Brain pericyte (primary cell): ENCODE results near the gene TRAM2.

Source experiments
- DNase-seq: peaks from one replicate; pipeline ENCODE4 v3.0.0-alpha.2; 2012; ENCODE audit warnings: low read depth, low spot score

Gene TRAM2, protein sequence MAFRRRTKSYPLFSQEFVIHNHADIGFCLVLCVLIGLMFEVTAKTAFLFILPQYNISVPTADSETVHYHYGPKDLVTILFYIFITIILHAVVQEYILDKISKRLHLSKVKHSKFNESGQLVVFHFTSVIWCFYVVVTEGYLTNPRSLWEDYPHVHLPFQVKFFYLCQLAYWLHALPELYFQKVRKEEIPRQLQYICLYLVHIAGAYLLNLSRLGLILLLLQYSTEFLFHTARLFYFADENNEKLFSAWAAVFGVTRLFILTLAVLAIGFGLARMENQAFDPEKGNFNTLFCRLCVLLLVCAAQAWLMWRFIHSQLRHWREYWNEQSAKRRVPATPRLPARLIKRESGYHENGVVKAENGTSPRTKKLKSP

DNA sequence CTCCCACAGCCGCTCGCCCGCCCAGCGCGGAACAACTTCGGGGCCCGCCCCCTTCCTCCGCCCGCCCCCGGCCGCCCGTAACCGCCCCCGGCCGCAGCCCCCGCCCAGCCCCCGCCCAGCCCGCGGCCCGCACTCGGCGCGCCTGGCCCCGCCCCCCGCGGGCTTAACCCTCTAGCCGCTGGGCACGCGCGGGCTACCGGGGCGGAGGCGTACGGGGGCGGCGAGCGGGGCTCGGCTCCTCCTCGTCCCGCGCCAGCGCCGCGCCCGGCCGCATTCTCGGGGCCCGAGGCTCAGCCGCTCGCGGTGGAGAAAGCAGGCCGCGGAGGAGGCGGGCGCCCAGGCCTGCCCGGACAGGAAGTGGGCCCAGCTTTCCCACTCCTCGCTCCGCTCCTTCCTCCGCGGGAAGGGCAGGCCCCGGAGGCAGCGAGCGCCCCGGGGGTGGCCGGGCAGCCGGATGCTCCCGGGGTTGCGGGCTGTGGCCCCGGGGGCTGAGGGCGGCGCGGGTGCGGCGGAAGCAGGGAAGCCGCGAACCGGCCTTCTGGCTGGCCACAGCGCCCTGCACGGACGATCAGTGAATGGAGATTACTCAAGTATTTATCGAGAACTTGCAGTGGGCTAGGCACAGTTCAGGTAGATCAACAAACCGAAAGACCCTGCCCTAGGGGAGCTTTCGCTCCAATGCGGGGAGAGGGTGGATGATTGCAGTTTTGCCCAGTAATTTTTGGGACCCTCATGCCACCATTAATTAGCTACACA, at the start of gene TRAM2:
TRAM2 (minus strand) TSS at position 39 of the 756 bp plus-strand sequence. CDS start 145 bp downstream, outside the sequence.
- DNase-seq, result no peak

DNA sequence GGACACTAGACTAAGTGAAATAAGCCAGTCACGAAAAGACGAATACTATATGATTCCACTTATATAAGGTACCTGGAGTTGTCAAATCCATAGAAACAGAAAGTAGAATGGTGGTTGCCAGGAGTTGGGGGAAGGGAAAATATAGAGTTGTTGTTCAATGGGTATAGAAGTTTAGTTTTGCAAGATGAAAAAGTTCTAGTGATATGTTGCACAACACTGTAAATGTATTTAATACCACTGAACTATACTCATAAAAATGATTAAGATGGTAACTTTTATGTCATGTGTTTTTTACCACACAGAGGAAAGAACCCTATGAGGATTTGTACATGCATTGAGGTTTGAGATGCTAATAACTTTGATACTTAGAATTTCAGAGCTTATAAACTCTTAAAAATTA, 46.0 kb upstream of the TRAM2 start:
- DNase-seq, result no peak

DNA sequence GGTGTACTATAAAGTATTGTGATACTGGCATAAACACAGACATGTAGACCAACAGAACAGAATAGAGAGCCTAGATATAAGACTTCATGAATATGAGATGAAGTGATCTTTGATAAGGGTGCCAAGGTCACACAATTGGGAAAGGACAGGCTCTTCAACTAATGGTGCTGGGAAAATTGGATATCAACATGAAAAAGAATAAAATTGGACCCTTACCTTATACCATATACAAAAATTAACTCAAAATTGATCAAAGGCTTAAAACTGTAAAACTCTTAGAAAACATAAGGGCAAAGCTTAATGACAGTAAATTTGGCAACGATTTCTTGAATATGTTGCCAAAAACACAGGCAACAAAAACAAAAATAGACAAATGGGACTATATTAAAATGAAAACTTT, 44.8 kb upstream of the TRAM2 start:
- no peak for DNase-seq

DNA sequence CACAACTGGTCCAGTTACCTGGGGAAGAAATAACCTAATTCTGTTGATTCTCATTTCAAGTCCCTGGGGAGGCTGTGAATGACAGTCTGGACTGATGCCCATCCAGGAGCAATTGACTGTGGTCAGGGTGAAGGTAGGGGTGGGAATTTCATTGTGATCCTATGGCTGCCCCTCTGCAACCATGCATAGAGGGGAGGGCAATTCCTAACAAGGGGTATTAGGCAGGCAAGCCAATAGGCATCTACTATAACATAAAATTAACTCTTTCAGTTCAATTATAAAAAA, 44.0 kb upstream of the TRAM2 start:
- DNase-seq, result no peak

DNA sequence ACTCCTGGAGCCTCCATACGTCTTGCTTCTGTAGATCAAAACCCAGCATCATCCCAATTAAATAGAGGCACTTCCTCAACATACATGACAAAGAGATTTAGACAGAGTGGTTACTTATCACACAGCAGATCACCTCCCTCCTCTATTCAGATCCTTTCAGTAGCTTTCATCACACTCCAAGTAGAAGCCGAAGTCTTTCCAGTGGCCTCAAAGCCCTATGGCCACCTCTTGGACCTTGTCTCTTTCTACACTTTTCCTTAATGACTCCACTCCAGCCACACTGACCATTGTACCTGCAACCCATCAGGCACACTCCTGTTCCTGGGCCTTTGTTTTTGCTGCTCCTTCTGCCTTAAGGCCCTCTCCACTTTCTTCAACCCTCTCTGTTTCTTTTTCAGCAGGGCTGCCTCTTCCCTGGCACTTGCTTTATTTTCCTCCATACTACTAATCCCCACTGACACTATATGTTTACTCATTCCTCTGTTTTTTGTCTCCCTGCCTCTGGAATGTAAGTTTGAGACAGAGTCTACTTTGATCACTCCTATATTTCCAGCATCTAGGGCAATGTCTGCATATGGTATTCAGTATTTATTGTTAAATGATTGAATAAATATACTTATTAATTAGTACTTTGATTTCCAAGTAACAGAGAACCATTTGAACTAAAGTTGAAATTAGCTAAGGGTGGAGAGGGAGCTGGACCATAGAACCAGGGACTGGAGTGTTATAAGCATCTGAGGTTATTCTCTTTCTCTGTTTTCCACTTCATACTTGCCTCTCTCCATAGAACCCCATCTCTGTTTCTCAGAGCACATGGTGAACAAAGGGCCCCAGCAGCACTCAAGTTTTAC, 43.4 kb upstream of the TRAM2 start:
- no peak for DNase-seq

DNA sequence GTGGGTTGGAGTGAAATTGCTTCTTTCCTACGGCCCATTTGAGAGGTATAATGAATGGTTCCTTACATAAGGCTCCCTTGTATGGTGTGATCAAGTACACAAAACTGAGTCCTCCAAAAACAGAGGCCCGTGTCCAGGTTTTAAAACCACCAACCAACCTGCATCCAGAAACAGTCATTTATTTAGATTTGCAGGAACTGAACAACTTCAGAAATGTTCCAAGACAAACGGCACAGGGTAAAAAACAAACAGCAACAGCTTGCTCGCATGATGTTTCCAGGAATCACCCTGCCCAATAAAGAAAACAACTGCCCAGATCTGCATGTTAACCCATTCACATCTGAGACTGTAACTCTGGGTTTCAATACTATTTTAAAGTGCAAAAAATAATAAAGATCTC, 40.2 kb upstream of the TRAM2 start:
- no peak for DNase-seq

DNA sequence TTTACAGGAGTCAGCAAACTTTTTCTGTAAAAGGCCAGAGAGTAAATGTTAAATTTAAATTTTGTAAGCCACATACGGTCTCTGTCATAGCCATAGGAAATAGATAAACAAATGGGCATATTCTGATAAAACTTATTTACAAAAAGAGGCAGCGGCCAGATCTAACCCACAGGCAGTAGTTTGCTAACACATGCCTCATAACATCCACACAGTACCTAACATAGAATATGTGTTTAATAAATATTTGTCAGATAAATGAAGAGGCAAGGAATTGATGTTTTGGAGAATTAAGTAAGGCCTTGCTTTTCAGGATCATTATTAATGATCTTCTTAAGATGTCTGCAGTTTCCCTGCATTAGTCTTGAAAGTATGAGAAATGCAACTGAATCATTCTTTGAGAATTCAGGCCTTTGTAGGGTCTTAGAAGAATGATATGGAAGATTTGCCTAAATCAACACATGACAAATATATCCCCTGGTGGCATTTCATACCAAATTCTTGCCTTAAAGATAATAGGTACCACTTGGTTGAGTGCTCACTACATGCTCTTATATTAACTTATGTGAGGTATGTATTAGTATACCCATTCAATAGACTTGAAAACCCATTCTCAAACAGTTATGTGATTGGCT, 39.3 kb upstream of the TRAM2 start:
- DNase-seq, result no peak

DNA sequence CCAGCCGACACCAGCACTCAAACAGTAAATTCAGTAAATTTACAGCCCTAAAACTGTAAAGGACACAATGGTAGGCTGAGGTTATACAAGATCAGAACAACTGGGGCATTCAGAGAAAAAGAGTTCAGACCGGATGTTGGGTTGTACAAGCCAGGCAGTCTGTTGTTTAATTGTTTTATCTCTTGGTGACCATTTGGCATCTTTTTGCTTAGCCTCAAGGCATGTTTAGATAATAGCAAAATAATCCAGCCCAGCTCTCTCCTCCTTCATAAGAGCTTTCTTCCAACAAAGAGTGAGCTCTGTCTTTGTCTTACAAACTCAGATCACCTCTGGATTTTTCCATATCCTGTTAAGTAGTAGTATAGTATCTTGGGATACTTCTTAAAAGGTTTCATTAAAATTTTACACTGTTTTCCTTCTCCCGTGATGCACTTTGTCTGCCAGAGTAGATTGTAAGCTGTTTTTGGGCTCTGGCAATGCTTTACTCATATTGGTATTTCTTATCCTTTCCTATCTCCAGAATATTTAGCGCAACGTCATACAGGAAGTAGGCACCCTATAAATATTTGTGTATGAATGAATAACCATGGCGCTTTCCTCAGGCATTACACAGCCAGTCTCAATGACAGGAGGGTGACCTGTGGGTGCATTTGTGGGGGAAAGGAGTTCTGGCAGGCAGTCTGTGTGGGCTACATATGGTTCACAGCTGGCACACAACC, 35.6 kb upstream of the TRAM2 start:
- DNase-seq, result no peak

DNA sequence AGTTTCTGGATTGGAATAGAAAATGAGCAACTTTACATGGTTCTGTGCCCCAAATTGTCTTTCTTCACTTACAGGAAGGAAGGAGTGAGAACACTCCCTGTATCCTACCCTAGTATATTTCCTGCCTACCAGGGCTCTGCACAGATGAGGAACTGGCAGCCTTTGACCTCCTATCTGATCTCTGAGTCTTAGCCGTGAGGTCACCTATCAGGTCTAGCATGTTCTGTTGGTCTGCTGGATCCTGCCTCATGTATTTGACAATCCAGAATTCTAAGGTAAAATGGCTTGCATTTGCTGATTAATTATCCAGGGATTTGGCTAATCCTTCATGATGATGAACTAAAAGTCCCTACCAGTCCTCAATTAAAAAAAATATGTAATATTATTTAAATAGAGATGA, 35.0 kb upstream of the TRAM2 start:
- DNase-seq, result no peak

DNA sequence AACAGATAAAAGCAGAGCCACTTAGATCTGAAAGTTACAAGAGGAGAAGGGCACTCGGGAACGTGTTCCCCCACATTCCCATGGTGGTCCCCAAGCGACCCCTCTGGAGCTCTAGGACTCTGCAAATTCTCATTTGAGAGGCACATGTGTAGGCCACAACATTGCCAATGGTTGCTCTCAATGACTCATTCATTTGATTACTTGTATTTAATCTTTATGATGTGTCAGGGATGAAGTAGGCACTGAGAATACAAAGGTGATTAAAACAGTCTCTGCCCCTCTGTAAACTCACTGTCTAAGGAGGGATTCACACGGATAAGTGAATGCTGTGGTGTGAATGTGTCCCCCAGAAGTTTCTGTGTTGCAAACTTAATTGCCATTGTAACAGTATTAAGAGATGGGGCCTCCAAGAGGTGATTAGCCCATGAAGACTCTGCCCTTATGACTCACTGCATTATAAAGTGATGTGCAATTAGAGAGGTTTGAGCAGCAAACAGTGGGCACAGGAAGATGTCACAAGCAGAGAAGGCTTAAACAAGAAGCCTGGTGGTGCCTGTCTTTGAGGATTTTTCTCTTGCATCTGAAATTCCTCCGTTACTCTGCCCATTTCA, 34.0 kb upstream of the TRAM2 start:
- DNase-seq, result no peak

DNA sequence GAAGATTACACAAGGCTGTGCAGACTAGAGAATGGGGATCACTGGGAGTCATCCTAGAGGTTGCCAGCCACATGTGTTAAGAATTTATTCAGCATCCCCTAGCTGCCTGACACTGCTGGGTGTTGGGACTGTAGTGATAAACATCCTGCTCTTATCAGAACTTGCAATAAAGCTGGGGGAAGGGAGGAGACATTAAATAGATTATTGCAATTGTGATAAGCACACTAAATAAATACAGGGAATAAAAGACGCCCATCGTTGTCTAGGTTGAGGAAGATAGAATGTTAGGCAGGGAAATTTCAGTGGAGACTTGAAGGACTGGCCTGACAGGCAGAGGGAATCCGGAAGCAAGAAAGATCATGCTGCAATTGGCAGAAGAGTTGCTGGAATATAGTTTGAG, 33.2 kb upstream of the TRAM2 start:
- DNase-seq, result no peak

DNA sequence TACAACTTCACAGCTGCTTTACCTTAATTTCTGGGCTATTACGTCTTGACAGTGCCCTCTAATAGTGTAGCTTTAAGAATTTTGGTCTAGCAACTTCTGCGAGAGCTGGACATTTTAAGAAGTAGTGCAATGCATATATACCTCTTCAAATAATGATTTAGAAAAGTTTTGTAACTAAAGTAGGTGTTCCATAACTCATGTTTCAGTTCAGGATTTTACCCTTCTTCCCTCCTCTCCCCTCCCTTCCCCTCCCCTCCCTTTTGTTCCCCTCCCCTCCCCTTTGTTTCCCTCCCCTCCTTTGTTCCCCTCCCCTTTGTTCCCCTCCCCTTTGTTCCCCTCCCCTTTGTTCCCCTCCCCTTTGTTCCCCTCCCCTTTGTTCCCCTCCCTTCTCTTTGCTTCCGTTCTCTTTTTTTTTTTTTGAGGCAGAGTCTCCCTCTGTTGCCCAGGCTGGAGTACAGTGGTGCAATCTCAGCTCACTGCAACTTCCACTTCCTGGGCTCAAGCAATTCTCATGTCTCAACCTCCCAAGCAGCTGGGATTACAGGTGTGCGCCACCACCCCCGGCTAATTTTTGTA, 28.8 kb upstream of the TRAM2 start:
- DNase-seq, result no peak

DNA sequence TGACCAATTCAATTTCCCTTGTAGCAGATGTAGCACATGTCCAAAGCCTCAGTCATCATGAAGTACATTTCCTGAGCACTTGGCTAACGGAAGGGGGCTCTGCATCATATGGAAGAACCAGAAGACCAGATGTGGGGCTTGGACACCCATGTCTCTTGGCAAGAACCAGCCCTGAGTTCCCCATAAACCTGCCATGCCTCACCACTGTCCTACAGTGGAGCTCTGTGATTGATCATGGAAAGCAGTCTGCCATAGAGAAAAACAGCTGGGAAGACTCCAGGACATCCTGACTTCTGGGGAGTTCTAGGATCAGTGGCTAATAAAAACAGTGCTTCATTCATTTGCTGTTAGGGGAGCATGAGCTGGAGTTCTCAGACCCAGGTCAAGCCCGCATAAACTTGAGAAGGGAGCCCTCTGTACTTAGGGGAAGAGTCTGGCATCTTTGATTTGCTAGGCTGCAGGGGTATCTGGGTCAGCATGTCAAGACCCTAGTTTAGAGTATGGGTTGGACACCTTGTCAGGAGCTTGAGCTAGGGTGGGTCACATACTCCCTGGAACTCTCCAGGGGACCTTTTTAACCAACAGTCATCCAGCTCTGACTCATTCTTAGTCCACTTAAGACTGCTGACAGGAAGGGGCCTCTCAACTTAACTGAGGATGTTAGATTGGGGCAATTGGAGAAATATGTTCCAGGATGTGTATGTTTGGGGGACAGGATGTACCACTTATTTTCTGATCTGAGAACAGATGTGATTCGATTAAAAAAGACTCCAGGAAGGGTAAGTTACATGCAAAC, 26.3 kb upstream of the TRAM2 start:
- no peak for DNase-seq

DNA sequence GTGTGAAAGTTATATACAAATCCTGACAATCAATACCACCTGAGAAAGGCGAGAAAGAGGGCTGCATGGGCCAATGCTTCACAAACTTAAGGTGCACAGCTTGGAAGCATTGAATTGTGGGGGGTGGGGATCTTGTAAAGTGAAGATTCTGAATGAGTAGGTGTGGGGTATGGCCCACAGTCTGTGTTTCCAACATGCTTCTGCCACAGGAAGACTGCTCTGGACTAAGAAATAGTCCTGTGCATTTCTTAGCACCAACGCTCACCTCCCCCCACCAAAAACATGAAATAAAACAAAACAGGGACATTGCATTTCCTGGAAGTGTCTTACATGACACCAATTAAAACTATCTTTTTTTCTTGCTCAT, 21.9 kb upstream of the TRAM2 start:
- DNase-seq, result no peak

DNA sequence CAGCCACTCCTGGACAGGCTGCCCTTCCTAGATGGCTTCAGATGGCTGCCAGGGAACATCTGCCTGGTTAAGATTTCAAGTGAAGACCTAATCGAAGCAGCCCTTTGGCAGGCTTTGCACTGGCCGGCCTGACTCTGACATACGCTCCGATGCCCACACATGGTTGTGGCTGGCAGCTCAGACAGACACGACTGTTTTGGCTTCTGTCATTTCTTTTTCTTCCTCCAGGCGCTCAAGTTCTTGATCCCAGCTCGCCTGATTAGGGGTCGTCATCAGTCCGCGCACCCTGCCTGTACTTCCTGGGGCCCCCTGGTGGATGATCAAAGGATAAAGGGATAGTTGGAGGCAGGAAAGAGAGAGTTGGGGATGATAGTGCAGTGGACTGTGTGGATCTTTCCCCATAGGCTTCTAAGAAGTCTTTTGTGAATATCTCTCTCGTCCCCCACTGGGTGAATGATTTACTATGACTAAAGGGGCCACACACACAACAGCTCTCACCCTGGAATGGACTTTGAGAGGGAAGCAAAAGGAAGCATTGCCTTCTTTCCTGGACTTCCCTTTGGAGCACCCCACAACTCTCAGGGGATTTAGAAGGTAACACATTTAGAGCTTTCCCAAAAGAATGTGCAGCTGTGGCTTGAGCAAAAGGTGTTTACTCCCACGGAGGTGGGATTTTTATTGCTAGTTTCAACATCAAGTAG, 21.4 kb upstream of the TRAM2 start:
- no peak for DNase-seq

DNA sequence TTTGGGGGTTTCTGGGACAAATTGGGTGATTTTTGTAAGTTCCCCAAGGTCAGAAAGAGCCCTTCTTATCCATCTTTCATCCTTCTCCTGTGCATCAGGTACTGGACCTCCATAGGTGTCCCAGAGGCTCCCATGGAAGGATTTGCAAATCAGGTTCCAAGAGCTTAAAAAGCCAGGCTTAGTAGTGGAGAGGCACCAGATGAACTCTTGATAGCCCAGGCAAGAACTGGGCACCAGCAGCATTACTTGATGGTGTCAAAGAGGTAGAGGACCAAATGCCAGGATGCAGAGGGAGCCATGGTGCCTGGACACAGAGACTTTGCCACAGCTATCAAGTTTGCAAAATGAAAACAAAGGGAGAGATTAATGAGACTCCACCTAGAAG, 20.9 kb upstream of the TRAM2 start:
- no peak for DNase-seq

DNA sequence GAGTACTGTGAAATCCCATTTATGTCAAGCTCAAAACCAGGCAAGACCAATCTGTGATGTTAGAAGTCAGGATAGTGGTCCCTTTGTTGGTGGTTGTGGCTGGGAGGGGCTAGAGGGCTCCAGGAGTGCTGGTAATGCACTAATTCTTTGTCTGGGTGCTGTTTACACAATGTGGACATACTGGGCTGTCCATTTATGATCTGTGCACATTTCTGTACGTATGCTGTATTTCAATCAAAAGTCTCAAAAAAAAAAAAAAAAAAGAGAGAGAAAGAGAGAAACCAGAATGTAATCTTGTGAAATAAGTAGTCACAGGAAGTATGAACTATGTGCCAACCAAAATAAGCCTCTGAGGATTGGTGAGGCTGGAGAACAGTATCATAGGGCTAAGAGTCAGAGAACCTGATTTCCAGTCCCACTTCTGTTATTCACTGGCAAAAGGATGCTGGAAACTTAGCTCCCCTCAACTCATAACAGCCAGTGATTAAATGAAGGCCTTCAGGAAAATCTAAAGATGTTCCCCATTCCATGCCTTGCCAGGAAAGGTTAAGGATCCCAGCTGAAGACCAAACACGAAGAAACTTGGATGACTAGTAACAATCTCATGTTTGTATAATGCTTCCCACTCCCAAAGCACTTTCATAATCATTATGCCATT, 19.6 kb upstream of the TRAM2 start:
- no peak for DNase-seq

DNA sequence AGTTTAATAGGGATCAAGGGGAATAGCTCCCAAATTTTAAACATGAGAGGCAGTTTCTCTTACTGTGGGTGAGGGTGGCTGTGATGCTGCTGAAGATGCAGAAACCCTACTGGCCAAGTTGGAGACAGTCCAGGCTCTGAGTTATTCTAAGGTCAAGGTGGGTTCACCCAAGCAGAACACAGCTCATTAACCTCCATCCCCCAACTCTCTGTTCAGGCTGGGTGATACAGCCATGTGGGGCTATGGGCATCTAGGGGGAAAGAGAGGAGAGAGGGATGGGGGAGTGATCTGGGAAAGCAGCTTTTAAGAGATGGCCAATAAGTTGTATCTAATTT, 18.9 kb upstream of the TRAM2 start:
- no peak for DNase-seq
